COR-L47 (cell line): ENCODE data around the gene CARD10.

ENCODE experiments used
- DNase-seq: peaks from one replicate; lab custom pipeline; 2025; lab: John Stamatoyannopoulos, UW

Gene CARD10

DNA sequence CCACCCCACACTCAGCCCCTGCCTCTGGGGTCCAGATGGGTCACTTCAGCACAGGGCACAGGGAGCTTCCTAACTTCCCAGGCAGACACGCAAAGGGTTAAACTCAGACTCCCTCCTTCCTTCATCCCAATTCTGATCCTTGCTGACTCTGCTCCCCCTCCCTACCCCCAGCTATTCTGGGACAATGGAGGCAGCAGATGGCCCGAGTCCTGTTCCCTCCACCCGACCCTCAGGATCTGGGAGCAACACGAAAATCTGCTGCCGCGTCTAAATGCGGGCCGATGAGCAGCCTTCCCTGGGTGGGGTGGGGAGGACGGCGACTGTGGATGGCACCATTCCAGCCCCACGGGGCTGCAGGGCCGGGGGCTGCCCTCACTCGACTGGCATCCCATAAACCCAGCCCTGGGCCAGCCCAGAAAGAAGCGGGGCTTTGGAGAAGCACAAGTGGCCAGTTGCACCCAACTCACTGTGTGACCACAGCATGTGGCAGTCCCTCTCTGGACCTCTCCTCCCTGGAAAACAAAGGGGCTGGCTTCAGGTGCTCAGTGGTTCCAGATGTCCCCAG is 51.7 kb downstream of the CARD10 start:
- no peak for DNase-seq

GRCh38 chr22:37464181-37464580 is 55.0 kb downstream of the CARD10 start:
- no peak for DNase-seq

- DNase-seq: no peak
Measured at GRCh38 chr22:37462983-37463382, 56.2 kb downstream of the CARD10 start.

GRCh38 chr22:37462436-37462835 is 56.8 kb downstream of the CARD10 start:
- DNase-seq: no peak

GRCh38 chr22:37461961-37462360 is 57.3 kb downstream of the CARD10 start:
- DNase-seq: no peak

GRCh38 chr22:37460684-37461083 is 58.5 kb downstream of the CARD10 start:
- DNase-seq: no peak

GRCh38 chr22:37459206-37459605 is 60.0 kb downstream of the CARD10 start:
- DNase-seq: no peak

DNA sequence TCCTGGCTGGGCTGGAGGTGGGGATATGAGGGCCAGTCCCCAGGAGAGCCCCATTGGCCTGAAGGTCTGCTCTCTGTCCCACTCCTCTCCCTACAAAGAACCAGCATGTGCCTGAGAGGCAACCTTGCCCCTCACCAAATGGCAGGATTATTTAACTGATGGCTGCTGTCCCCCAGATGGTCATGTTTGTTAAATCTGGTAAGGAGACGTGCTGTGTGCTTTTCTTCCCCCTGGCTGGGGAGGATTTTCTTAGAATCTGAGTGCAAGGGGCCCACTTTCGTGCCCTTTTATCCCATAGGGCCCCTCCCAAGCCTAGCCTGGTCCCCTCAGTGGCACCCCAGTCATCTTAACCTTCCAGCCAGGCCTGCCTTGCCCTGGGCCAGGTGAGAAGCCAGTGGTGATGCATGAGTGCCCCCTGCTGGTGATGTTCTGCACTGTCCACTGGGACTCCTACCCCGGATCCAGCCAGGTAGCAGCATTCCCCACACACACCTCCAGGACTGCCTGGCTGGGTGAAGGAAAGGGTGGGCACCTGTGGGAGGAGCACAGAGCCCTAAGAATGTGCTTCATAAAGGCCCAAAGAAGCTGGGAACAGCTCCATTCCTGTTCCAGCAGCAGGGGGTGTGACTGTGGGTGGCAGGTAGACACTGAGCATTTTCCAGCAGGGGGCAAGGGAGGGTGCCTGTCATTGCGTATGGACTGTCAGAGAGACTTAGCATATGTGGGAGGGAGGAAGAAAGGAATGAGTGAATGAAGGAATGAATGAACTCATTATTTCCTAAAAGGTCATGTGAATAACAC is 61.9 kb downstream of the CARD10 start:
- DNase-seq: peak; percentile 59

GRCh38 chr22:37456346-37456745 is 62.9 kb downstream of the CARD10 start:
- DNase-seq: no peak

- no peak for DNase-seq
Measured at GRCh38 chr22:37455896-37456295, 63.3 kb downstream of the CARD10 start.

GRCh38 chr22:37454857-37455686 is 64.1 kb downstream of the CARD10 start:
- no peak for DNase-seq

DNA sequence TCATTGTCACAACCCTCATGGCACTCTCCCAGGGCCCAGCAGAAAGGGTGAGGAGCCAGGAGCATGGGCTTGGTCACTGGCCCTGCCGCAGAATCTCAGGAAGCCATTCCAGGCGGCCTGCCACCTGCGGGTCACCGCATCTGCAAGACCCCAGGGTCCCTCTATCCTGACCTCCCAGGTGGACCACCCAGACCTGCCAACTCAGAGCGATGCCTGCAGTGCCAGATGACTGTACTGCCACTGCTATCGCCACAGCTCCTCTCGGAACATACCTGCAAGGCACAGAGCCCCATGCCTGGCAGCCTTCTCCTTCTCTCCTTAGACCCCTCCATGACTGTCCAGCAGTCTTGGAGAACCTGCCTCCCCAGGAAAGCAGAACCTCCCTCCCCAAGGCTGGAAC is 65.5 kb downstream of the CARD10 start:
- DNase-seq: no peak

GRCh38 chr22:37451218-37451617 is 68.0 kb downstream of the CARD10 start:
- no peak for DNase-seq

DNA sequence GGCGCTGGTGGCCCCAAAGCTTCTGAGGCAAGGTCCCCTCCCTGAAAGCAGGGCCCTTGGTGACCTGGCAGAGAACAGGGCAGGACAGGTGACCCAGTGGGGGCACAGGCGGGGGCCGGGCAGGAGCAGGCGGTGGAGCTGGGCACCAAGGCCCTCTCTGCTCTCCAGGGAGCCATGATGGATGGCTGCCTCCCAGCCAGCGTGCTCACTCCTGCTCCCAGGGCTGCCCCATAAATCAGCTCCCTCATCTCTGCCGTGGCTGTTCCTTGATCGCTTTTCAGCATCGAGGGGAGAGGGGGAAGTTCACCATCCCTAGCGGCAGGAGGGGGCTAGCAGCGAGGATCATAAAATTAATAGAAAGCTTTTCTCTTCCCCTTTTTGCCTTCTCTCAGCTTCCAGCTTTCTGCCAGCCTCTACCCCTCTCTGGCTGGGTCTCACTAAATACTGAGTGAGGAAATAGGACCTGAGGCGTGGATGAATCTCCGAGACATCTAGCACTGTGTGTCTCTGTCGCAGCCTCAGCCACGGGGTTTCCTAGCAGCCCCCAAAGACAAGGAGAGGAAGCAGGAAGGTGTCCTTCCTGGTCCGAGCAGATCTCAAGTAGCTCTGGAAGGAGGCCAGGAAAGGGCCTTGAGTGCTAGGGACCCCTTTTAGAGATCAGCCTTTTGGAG is 69.7 kb downstream of the CARD10 start:
- DNase-seq: no peak

DNA sequence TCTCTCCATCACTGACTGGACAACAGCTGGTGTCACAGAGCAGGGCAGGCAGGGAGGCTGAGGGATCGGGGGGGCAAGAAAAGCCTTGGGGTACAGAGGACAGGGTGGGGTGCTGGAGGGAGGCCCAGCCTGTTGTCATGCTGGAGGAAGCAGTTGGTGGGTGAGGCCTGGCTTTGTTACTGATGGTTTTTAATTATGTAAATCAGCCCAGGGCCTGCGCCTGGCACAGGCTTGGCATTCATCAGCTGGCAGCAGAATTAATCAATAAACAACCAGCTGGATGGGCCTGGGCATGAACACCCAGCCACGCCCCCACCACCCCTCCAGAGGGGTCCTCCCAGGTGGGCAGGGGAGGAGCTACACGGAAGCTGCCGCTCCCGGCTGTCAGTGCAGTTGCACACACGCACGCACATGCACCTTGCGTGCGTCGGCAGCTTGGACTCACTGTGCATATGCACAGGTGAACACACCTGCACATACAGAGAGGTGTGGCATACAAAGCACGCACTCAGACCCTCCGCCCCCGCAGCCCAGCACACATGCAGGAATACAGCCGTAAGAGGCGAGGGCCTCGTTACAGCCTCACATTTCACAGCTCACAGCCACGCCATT is 70.6 kb downstream of the CARD10 start:
- DNase-seq: peak; percentile 83

DNA sequence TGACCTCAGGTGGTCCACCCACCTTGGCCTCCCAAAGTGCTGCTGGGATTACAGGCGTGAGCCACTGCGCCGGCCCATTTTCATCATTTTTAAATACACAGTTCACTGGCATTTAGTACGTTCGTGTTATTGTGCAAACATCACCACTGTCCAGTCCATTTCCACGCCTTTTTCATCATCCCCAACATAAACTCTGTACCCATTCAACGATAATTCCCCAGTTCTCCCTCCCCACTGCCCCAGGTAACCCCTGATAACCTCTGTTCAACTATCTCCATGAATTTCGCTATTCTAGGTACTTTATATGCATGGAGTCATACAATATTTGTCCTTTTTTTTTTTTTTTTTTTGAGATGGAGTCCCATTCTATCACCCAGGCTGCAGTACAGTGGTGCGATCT is 73.7 kb downstream of the CARD10 start:
- no peak for DNase-seq

DNA sequence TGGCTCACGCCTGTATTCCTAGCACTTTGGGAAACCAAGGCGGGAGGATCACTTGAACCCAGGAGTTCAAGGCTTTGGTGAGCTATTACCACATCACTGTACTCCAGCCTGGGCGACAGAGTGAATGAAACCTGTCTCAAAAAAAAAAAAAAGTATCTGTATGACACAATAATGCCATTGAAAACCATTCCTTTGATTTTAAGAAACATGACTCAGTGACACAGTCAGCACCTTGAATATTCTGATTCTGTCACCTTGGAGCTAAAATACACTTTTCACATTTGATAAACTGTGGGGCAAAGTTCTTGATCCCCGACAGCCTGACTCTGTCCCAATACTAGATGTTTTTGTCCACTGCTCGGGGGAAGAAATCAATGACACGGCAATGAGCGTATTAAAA is 75.2 kb downstream of the CARD10 start:
- DNase-seq: no peak

DNA sequence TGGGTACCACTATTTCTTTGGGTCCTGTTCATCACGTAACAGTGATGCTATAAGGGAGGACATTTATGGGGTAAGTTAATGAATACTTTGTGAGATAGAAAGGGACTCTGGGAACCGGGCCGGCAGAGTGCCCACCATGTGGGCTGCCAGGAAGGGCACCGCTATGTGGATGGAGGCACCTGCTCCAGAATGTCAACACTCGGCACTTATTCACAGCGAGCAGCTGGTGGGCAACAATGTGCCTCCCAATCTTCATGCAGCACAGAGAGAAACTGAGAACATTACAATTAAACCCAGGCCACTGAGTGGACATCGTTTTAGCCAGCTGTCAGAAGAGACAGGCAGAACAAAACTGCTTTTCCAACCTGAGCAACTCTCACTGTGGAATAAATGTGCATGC is 76.1 kb downstream of the CARD10 start:
- DNase-seq: no peak

DNA sequence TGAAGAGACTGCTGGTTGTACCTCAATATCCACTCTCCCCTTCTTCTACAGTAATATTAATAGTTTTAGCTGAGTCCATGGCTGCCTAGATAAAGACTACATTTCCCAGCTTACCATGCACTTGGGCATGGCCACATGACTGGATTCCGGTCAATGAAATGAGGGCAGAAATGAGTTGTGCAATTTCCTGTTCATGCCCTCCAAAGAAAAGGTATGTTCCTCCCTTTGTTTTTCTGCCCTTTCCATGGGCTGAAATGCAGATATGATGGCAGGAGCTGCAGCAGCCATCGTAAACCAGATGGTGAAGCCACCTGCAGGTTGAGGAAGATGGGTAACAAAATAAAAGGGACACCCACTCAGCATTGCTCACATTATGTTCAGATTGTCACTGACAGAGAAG is 76.7 kb downstream of the CARD10 start:
- DNase-seq: no peak

DNA sequence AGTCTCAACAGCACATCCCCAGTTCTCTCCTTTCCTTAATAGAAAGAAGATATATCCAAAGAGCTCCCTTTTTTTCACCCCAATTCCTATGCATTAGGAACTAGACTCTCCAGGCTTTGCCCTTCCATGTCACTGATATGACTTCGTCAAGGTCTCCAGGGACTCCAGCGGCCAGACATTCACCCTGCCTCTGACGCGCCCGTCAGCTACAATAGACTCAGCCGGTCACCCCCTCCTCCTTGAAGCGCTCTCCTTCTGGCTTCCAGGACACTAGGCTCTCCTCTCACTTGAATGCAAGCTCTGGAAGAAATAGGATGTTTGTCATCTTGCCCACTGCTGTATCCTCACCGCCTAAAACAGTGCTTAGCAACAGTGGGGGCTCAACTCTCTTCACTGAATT is 77.1 kb downstream of the CARD10 start:
- DNase-seq: no peak

DNA sequence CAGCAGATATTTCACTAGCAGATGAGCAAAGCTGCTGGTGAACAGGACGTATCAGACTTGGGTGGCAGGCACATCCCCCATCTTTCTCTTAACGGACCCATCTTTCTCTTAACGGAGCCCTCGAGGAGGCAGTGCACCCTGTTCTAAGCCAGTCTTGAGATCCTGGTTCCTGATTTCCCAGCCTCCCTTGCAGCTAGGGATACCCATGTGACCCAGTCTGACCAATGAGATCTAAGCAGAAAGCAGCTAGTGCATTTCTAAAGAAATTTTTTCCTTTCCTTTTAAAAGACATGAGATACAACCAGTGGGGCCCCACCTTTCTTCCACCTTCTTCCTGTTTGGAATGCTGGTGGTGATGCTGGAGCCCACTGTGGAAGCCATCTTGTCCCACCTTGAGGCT is 78.3 kb downstream of the CARD10 start:
- no peak for DNase-seq
